PC-3 (cell line): ENCODE measurements around the gene KCNJ5.

Experiments used
- EZH2 ChIP-seq: fragments of 300-600 bp; sonication (generic); IDR thresholded peaks from one replicate; pipeline ENCODE4 v1.6.1; 2017; ENCODE audit warnings: antibody characterized with exemption, mild to moderate bottlenecking, low read length; ENCODE audit not compliant: unreplicated experiment
- EZH2phosphoT487 ChIP-seq: fragments of 300-600 bp; sonication (generic); IDR thresholded peaks from 2 replicates; pipeline ENCODE4 v1.6.1; 2018; ENCODE audit warnings: mild to moderate bottlenecking, antibody characterized with exemption, low read length, borderline replicate concordance
- TF ChIP-seq, protein P1 (sequence below): fragments of 300-600 bp; sonication (generic); conservative IDR thresholded peaks from 2 replicates; pipeline ENCODE4 v1.5.1; 2017; ENCODE audit warnings: antibody characterized with exemption, low read depth, mild to moderate bottlenecking, low read length

DNA sequence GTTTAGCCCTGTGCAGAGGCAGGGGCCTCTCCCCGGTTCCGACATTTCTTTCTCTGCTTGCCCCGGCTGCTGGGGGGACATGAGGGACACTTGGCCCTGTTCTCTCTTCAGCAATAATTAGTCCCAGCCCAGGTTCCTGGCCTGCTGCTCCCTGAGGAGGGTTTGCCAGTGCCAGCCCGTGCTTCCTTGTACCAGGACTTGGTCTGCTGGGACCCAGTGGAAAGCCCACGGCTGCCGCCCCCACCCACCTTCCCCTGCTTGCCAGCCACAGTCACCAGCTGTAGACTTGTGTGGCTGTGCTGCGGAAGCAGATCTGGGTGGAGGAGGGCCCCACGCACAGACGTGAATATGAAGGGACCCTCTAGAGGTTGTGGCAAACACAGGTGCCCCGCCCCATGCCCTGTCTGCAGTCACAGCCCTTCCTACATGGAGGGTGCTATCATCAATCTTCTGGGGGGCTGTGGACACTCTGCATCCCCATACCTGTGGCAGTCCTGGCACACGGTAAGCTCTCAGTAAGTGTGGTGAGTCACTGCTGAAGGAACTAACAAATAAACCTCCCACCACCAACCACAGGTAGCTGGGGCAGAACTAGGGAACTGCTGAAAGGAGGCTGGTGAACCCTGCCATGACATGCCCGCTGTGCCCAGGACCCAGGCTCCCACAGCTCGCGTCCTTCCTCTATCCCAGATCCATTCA lies 50.6 kb downstream of the KCNJ5 start:
- TF ChIP-seq, protein P1, sequence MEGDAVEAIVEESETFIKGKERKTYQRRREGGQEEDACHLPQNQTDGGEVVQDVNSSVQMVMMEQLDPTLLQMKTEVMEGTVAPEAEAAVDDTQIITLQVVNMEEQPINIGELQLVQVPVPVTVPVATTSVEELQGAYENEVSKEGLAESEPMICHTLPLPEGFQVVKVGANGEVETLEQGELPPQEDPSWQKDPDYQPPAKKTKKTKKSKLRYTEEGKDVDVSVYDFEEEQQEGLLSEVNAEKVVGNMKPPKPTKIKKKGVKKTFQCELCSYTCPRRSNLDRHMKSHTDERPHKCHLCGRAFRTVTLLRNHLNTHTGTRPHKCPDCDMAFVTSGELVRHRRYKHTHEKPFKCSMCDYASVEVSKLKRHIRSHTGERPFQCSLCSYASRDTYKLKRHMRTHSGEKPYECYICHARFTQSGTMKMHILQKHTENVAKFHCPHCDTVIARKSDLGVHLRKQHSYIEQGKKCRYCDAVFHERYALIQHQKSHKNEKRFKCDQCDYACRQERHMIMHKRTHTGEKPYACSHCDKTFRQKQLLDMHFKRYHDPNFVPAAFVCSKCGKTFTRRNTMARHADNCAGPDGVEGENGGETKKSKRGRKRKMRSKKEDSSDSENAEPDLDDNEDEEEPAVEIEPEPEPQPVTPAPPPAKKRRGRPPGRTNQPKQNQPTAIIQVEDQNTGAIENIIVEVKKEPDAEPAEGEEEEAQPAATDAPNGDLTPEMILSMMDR: no peak
- no peak for TF ChIP-seq EZH2
- no peak for TF ChIP-seq EZH2phosphoT487
